Neural crest cell (in vitro differentiated cells): ENCODE results near the gene PRICKLE2. TPM values are rescaled to one million over a fixed set of nuclear protein-coding genes. Genes with fewer than 3 reads are reported as not detected.

Experiments used
- DNase-seq: peaks from one replicate; pipeline ENCODE4 v3.0.0; 2021; ENCODE audit warnings: low read depth, mixed read lengths, low spot score
- H3K27ac Mint-ChIP-seq: one replicate; pipeline ENCODE4 v1.8.0; 2021; ENCODE audit warnings: mild to moderate bottlenecking, mixed read lengths; ENCODE audit not compliant: unreplicated experiment
- H3K27me3 Mint-ChIP-seq: 2 replicates; pipeline ENCODE4 v1.8.0; 2021; ENCODE audit warnings: low read depth, mild to moderate bottlenecking, mixed read lengths
- H3K36me3 Mint-ChIP-seq: 2 replicates; pipeline ENCODE4 v1.8.0; 2021; ENCODE audit warnings: low read depth, mild to moderate bottlenecking, mixed read lengths
- H3K4me1 Mint-ChIP-seq: 2 replicates; pipeline ENCODE4 v1.8.0; 2021; ENCODE audit warnings: mixed read lengths
- H3K4me3 Mint-ChIP-seq: one replicate; pipeline ENCODE4 v1.8.0; 2021; ENCODE audit warnings: mild to moderate bottlenecking, mixed read lengths
- H3K9me3 Mint-ChIP-seq: 2 replicates; pipeline ENCODE4 v1.8.0; 2021; ENCODE audit warnings: mixed read lengths
- CTCF ChIP-seq: fragments of 200-600 bp; sonication (generic); conservative IDR thresholded peaks from 2 replicates; pipeline ENCODE4 v1.5.0; 2021; ENCODE audit warnings: antibody characterized with exemption, mild to moderate bottlenecking
- total RNA-seq: library from RNA; stranded (reverse); gene quantifications from 2 replicates; pipeline ENCODE4 v1.2.1, GENCODE V29; 2021

The PRICKLE2 gene
- total RNA-seq, 1 donor from 2014 or later: 11.8 TPM

GRCh38 chr3:64074895-64075679 lies 150.2 kb downstream of the PRICKLE2 start:
- Mint-ChIP-seq H3K27me3 (no peaks in the 10 kb centered on the region), H3K4me3 (no peak overlapping the region), H3K9me3 (peaks cover 7% of the 10 kb centered on the region), H3K27ac (no peak overlapping the region), H3K4me1 (peaks cover 16% of the 10 kb centered on the region), H3K36me3 (no peaks in the 10 kb centered on the region)
- DNase-seq: no peak
- TF ChIP-seq CTCF: no peak

- H3K4me3 Mint-ChIP-seq: no peak overlapping the region
- peaks cover 16% of the 10 kb centered on the region for H3K4me1 Mint-ChIP-seq
- no peaks in the 10 kb centered on the region for H3K27me3 Mint-ChIP-seq
- TF ChIP-seq CTCF: no peak
- no peak for DNase-seq
- peaks cover 7% of the 10 kb centered on the region for H3K9me3 Mint-ChIP-seq
- H3K27ac Mint-ChIP-seq: no peak overlapping the region
- H3K36me3 Mint-ChIP-seq: no peaks in the 10 kb centered on the region
Measured at GRCh38 chr3:64074060-64074459, 151.2 kb downstream of the PRICKLE2 start.

- H3K27ac Mint-ChIP-seq: no peak overlapping the region
- H3K9me3 Mint-ChIP-seq: peaks cover 7% of the 10 kb centered on the region
Measured at GRCh38 chr3:64073158-64073761, 152.0 kb downstream of the PRICKLE2 start.

GRCh38 chr3:64072126-64072525 lies 153.1 kb downstream of the PRICKLE2 start:
- Mint-ChIP-seq H3K27ac (peak overlapping the region; percentile 10), H3K36me3 (peaks cover 3% of the 10 kb centered on the region), H3K4me1 (peaks cover 16% of the 10 kb centered on the region), H3K4me3 (no peak overlapping the region), H3K27me3 (no peaks in the 10 kb centered on the region), H3K9me3 (peaks cover 7% of the 10 kb centered on the region)
- DNase-seq: no peak
- no peak for TF ChIP-seq CTCF

More at GRCh38 chr3:64073158-64073761, 152.0 kb downstream of the PRICKLE2 start:
- no peak overlapping the region for H3K4me3 Mint-ChIP-seq
- H3K36me3 Mint-ChIP-seq: peaks cover 1% of the 10 kb centered on the region
- H3K27me3 Mint-ChIP-seq: no peaks in the 10 kb centered on the region
- no peak for DNase-seq
- peaks cover 16% of the 10 kb centered on the region for H3K4me1 Mint-ChIP-seq
- TF ChIP-seq CTCF: no peak

- TF ChIP-seq CTCF: no peak
- no peak overlapping the region for H3K27ac Mint-ChIP-seq
- peaks cover 7% of the 10 kb centered on the region for H3K9me3 Mint-ChIP-seq
- H3K4me1 Mint-ChIP-seq: peaks cover 16% of the 10 kb centered on the region
- H3K36me3 Mint-ChIP-seq: peaks cover 3% of the 10 kb centered on the region
- H3K27me3 Mint-ChIP-seq: no peaks in the 10 kb centered on the region
- DNase-seq: no peak
- no peak overlapping the region for H3K4me3 Mint-ChIP-seq
Measured at GRCh38 chr3:64070704-64071103, 154.6 kb downstream of the PRICKLE2 start.
